CD8-positive, alpha-beta memory T cell (primary cell): Measurements from ENCODE around the gene DNAJC5G. TPM values are rescaled to one million over a fixed set of nuclear protein-coding genes. Genes with fewer than 3 reads are reported as not detected.

Experiments
- CTCF ChIA-PET: fragments of 350-600 bp; sonication (Branson Sonifier 250); formaldehyde crosslinking; loops from one replicate; lab custom pipeline; 2021; ENCODE audit warnings: antibody characterized with exemption; lab: Charles Lee
- POLR2A ChIA-PET: fragments of 350-600 bp; sonication (Branson Sonifier 250); formaldehyde crosslinking; loops from one replicate; lab custom pipeline; 2021; ENCODE audit warnings: antibody characterized with exemption; lab: Charles Lee
- DNase-seq, 5 donors: peaks; one replicate each; pipeline versions ENCODE4 v3.0.0 to v3.0.0-alpha.2; 2020 to 2022; ENCODE audit warnings: mixed read lengths in 1 of 5
- H3K27ac ChIP-seq: one replicate; pipeline ENCODE4 v1.7.0; 2013; ENCODE audit warnings: low read depth, mild to moderate bottlenecking, low read length, moderate library complexity
- H3K27me3 ChIP-seq: 2 replicates; pipeline ENCODE4 v1.7.0; 2013; ENCODE audit warnings: low read length, mild to moderate bottlenecking; ENCODE audit not compliant: insufficient read depth, poor library complexity, severe bottlenecking
- H3K36me3 ChIP-seq: 2 replicates; pipeline ENCODE4 v1.7.0; 2013; ENCODE audit warnings: mild to moderate bottlenecking, low read length, moderate library complexity; ENCODE audit not compliant: insufficient read depth
- H3K4me1 ChIP-seq: 2 replicates; pipeline ENCODE4 v1.7.0; 2013; ENCODE audit warnings: mild to moderate bottlenecking, low read length, moderate library complexity; ENCODE audit not compliant: insufficient read depth
- H3K4me3 ChIP-seq: 2 replicates; pipeline ENCODE4 v1.7.0; 2013; ENCODE audit warnings: mild to moderate bottlenecking, low read length
- H3K9me3 ChIP-seq: 2 replicates; pipeline ENCODE4 v1.7.0; 2013; ENCODE audit warnings: mild to moderate bottlenecking, low read length
- H3K27ac Mint-ChIP-seq, 8 donors: one replicate each; pipeline ENCODE4 v1.8.0; 2020 to 2021; ENCODE audit warnings: mixed read lengths in 8 of 8, mild to moderate bottlenecking in 6 of 8, inconsistent platforms in 3 of 8, moderate library complexity in 3 of 8
- H3K27me3 Mint-ChIP-seq, 2 donors: one replicate each; pipeline ENCODE4 v1.8.0; 2020 to 2021; ENCODE audit warnings: mixed read lengths in 2 of 2, mild to moderate bottlenecking in 1 of 2, moderate library complexity in 1 of 2
- H3K36me3 Mint-ChIP-seq, 3 donors: one replicate each; pipeline ENCODE4 v1.8.0; 2020 to 2021; ENCODE audit warnings: mixed read lengths in 3 of 3, inconsistent platforms in 1 of 3, mild to moderate bottlenecking in 1 of 3
- H3K4me1 Mint-ChIP-seq, 3 donors: one replicate each; pipeline ENCODE4 v1.8.0; 2020 to 2021; ENCODE audit warnings: mixed read lengths in 3 of 3, inconsistent platforms in 1 of 3, mild to moderate bottlenecking in 1 of 3
- H3K4me3 Mint-ChIP-seq, 7 donors: one replicate each; pipeline ENCODE4 v1.8.0; 2020 to 2021; ENCODE audit warnings: mixed read lengths in 7 of 7, mild to moderate bottlenecking in 6 of 7, moderate library complexity in 4 of 7, inconsistent platforms in 2 of 7
- H3K9me3 Mint-ChIP-seq, 5 donors: one replicate each; pipeline ENCODE4 v1.8.0; 2020 to 2022; ENCODE audit warnings: mixed read lengths in 5 of 5, mild to moderate bottlenecking in 3 of 5, moderate library complexity in 2 of 5, inconsistent platforms in 1 of 5
- polyA plus RNA-seq: library from polyadenylated mRNA; unstranded; fragments of 300-500 nt; fragmentation: Illumina TruSeq; gene quantifications from one replicate; pipeline ENCODE4 v1.2.3, GENCODE V29; 2021
- total RNA-seq, 2 experiments: library from RNA; stranded (reverse); gene quantifications; one replicate each; pipeline ENCODE4 v1.2.3, GENCODE V29; 2021

The DNAJC5G gene
- total and polyA plus RNA-seq, 3 experiments from 2014 or later = not detected

GRCh38 chr2:27255660-27256059 lies 19.6 kb upstream of the DNAJC5G start:
- Histone ChIP-seq H3K4me1 (no peaks in the 10 kb centered on the region), H3K27ac (no peak overlapping the region), H3K9me3 (no peaks in the 10 kb centered on the region), H3K36me3 (no peaks in the 10 kb centered on the region), H3K4me3 (no peak overlapping the region), H3K27me3 (peaks cover 26% of the 10 kb centered on the region)
- ChIA-PET CTCF (no interaction called here), POLR2A (no interaction called here)
- DNase-seq = no peak
- Mint-ChIP-seq H3K27ac (no peak overlapping the region), H3K9me3 (no peaks in the 10 kb centered on the region), H3K4me1 (peaks cover 0 to under 1% (median 0%) of the 10 kb centered on the region in 3 donors), H3K27me3 (peaks cover 42 to 73% of the 10 kb centered on the region in 2 donors), H3K36me3 (no peaks in the 10 kb centered on the region), H3K4me3 (no peak overlapping the region)

GRCh38 chr2:27256855-27257454 lies 18.3 kb upstream of the DNAJC5G start:
- ChIA-PET POLR2A (no interaction called here), CTCF (interaction anchor here (1.3 kb wide), 1 partner anchor 22 kb away, joined by 5 read pairs; no protein-coding TSS in a partner anchor)
- H3K4me1 Mint-ChIP-seq = peaks cover 10 to 13% (median 12%) of the 10 kb centered on the region in 3 donors

GRCh38 chr2:27258051-27258450 lies 17.2 kb upstream of the DNAJC5G start:
- POLR2A ChIA-PET = no interaction called here
- H3K27me3 Mint-ChIP-seq = peaks cover 48 to 74% of the 10 kb centered on the region in 2 donors
- CTCF ChIA-PET = no interaction called here

More at GRCh38 chr2:27256855-27257454, 18.3 kb upstream of the DNAJC5G start:
- Histone ChIP-seq H3K4me1 (peaks cover 5% of the 10 kb centered on the region), H3K36me3 (no peaks in the 10 kb centered on the region), H3K9me3 (no peaks in the 10 kb centered on the region), H3K27ac (no peak overlapping the region), H3K4me3 (no peak overlapping the region), H3K27me3 (peaks cover 31% of the 10 kb centered on the region)
- no peak overlapping the region for H3K4me3 Mint-ChIP-seq
- H3K36me3 Mint-ChIP-seq = no peaks in the 10 kb centered on the region
- H3K27ac Mint-ChIP-seq = no peak overlapping the region
- DNase-seq = no peak
- H3K27me3 Mint-ChIP-seq = peaks cover 48 to 78% of the 10 kb centered on the region in 2 donors
- H3K9me3 Mint-ChIP-seq = no peaks in the 10 kb centered on the region

GRCh38 chr2:27261241-27261925 lies 13.8 kb upstream of the DNAJC5G start:
- Mint-ChIP-seq H3K27me3 (peaks cover 56 to 69% of the 10 kb centered on the region in 2 donors), H3K9me3 (peaks cover 0 to 2% (median 0%) of the 10 kb centered on the region in 5 donors)

More at GRCh38 chr2:27258051-27258450, 17.2 kb upstream of the DNAJC5G start:
- no peaks in the 10 kb centered on the region for H3K36me3 Mint-ChIP-seq
- Histone ChIP-seq H3K4me3 (no peak overlapping the region), H3K36me3 (no peaks in the 10 kb centered on the region), H3K4me1 (peaks cover 5% of the 10 kb centered on the region), H3K27ac (no peak overlapping the region), H3K27me3 (peaks cover 31% of the 10 kb centered on the region), H3K9me3 (no peaks in the 10 kb centered on the region)
- no peak overlapping the region for H3K27ac Mint-ChIP-seq
- H3K4me1 Mint-ChIP-seq = peaks cover 10 to 14% (median 13%) of the 10 kb centered on the region in 3 donors
- H3K9me3 Mint-ChIP-seq = no peaks in the 10 kb centered on the region
- DNase-seq = no peak
- H3K4me3 Mint-ChIP-seq = no peak overlapping the region

GRCh38 chr2:27261926-27262298 lies 13.3 kb upstream of the DNAJC5G start:
- Mint-ChIP-seq H3K9me3 (peaks cover 0 to 2% (median 0%) of the 10 kb centered on the region in 5 donors), H3K27ac (peak overlapping the region in 1 of 8 donors; percentile 11), H3K4me1 (peaks cover 25 to 36% (median 31%) of the 10 kb centered on the region in 3 donors), H3K36me3 (peaks cover 0 to 2% (median 0%) of the 10 kb centered on the region in 3 donors), H3K27me3 (peaks cover 51 to 64% of the 10 kb centered on the region in 2 donors), H3K4me3 (peak overlapping the region; percentile 37 to 88 (median 73))
- ChIA-PET POLR2A (no interaction called here), CTCF (no interaction called here)
- Histone ChIP-seq H3K9me3 (no peaks in the 10 kb centered on the region), H3K27me3 (peaks cover 44% of the 10 kb centered on the region), H3K4me1 (peaks cover 19% of the 10 kb centered on the region), H3K27ac (no peak overlapping the region), H3K4me3 (no peak overlapping the region), H3K36me3 (no peaks in the 10 kb centered on the region)
- DNase-seq = no peak

More at GRCh38 chr2:27261241-27261925, 13.8 kb upstream of the DNAJC5G start:
- ChIA-PET POLR2A (no interaction called here), CTCF (no interaction called here)
- peaks cover 44% of the 10 kb centered on the region for H3K27me3 ChIP-seq
- peak overlapping the region; percentile 37 to 88 (median 73) for H3K4me3 Mint-ChIP-seq
- H3K27ac ChIP-seq = no peak overlapping the region
- DNase-seq = no peak
- peak overlapping the region in 2 of 8 donors; percentile 11 to 29 for H3K27ac Mint-ChIP-seq
- peaks cover 19% of the 10 kb centered on the region for H3K4me1 ChIP-seq
- H3K36me3 ChIP-seq = no peaks in the 10 kb centered on the region
- no peak overlapping the region for H3K4me3 ChIP-seq
- peaks cover 25 to 36% (median 31%) of the 10 kb centered on the region in 3 donors for H3K4me1 Mint-ChIP-seq
- H3K36me3 Mint-ChIP-seq = peaks cover 0 to 2% (median 0%) of the 10 kb centered on the region in 3 donors
- H3K9me3 ChIP-seq = no peaks in the 10 kb centered on the region

- H3K27me3 Mint-ChIP-seq = peaks cover 44 to 57% of the 10 kb centered on the region in 2 donors
- Histone ChIP-seq H3K27ac (no peak within 1 kb of the TSS), H3K4me1 (peaks cover 19% of the 10 kb centered on the region), H3K9me3 (no peaks in the 10 kb centered on the region), H3K27me3 (peaks cover 44% of the 10 kb centered on the region), H3K36me3 (no peaks in the 10 kb centered on the region), H3K4me3 (peak within 1 kb of the TSS; percentile 59)
- ChIA-PET CTCF (interaction anchor here (2.1 to 5.5 kb wide), 2 partner anchors 18 to 41 kb away, joined by 7 to 42 read pairs; no protein-coding TSS in a partner anchor), POLR2A (no interaction called here)
- peaks cover 0 to 2% (median 0%) of the 10 kb centered on the region in 3 donors for H3K36me3 Mint-ChIP-seq
- H3K9me3 Mint-ChIP-seq = peaks cover 0 to 2% (median 0%) of the 10 kb centered on the region in 5 donors
- peak within 1 kb of the TSS in 5 of 8 donors; percentile 7 to 89 (median 67) for H3K27ac Mint-ChIP-seq
- DNase-seq = peak; percentile 42 to 69 (median 63)
- H3K4me3 Mint-ChIP-seq = peak within 1 kb of the TSS; percentile 71 to 97 (median 92)
- peaks cover 25 to 36% (median 31%) of the 10 kb centered on the region in 3 donors for H3K4me1 Mint-ChIP-seq
These were observed 12.6 kb upstream of the DNAJC5G start, which contains the start of gene SLC30A3 for GRCh38 chr2:27262379-27263286. SLC30A3 (minus strand) TSS chr2:27263047; CDS start chr2:27262906, 141 bp downstream.
